HTERT RPE-1 (cell line): Measurements from ENCODE around the gene TACC2.

Source experiments
- in situ Hi-C: fragments of 300-500 bp; cut with MboI; formaldehyde crosslinking; loops from 4 replicates; pipeline ENCODE4 v1.14.3; 2020; ENCODE audit warnings: low sequenced_read_pairs

Gene TACC2

DNA sequence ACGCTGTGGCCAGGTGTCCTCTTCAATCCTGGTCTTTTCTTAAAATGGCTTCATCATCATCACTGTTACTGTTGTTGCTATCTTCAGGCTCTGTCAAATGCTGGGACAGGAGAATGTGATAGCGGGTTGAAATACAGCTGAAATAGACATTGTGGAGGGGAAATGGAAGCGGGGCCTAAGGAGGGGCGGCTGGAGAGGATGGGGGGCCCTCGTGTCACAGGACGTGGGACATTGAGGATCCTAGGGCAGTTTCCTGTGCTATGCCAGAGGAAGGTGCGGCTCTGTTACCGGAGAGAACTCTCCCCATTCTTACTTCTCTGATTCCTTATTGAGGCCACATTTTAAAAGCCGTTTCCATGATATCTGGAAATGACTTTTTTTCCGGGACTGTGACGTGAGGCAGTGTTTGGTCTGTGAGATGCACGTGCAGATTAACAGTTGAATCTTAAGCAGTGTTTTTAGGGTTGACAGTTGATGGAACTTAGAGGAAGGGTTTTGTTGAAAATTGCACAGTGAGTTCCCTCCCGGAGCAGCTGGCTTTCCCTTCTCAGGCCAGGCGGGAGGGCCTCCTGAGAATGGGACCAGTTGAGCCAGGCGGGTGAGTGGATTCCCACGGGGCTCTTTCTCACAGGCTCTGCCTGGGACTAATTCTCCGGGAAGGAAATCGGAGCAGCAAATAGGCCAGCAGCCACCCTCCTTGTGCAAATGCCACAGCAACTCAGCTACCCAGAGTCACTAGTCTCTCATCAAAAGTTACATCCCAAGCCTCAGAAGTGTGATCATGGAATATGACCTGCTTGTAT is 125.2 kb downstream of the TACC2 start:
- in situ Hi-C loops: no loop called here

GRCh38 chr10:122115874-122116273 is 126.9 kb downstream of the TACC2 start:
- in situ Hi-C loops: no loop called here

DNA sequence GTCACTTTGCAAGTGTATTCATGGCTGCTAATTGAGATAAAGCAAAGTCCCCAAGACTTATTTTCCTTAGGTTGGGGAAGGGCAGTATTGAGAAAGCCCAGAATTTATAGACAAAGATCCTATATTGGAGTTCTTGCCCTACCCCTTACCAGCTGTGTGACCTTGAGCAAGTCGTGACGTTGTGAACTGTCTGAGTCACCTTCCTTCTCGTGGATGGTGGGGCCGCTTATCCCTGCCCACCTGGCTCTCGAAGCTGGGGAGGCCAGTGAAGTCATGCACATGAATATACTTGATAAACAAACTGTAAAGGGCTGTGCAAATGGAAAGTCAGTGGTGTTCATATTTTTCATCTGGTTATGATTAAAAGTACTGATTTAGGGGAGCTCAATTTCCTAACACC is 127.4 kb downstream of the TACC2 start:
- in situ Hi-C loops: no loop called here

GRCh38 chr10:122117475-122117874 is 128.5 kb downstream of the TACC2 start:
- in situ Hi-C loops: no loop called here

DNA sequence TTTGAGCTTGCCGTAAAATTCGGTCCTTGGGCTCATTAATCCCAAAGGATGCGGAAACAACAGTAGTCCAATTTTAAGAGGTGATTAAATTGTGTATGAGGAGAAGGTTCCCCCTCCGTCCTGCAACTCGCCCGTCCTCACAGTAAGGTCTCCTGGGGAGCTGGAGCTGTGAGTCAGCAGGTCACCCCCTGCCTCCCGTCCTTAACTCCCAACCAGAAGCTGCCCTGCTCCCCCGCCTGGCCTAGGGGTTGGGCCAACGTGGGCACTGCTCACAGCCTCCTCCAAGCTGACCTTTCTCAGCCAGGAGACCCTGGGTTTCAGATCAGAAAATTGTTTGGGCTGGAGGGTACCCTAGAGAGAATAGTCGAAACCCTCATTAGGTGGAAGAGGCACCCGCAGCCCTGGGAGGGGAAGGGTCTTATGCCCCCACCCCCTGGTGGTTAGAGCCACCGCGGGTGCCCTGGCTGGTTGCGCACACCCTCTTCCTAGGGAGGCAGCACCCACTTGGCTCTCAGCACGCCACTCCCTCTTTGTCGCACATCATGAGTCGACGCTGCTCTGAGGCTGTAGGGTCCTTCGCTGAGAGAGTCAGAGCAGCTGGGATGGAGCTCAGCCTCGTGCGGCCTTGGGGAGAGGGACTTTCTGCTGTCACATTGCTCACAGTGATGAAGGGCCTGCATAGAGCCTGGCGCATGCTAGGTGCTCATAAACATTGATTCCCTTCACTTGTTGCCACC is 131.2 kb downstream of the TACC2 start:
- in situ Hi-C loops: no loop called here

DNA sequence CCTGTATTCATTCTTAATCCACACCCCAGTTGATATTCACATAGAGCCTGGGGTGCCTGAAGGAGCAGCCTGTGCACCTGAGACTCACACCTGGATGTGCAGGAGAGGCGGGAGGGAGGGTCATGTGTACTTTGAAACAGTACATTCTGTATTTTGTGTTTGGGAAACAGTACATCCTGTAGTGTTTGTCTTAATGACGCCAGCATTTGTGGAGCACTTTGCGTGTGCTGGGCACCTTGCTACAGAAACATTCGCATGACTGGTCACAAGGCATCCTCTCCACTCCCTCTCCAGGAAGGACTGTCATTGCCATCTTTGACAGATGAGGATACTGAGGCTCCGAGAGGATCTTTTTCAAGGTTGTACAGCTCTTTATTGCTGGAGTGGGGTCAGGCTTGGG is 132.1 kb downstream of the TACC2 start:
- in situ Hi-C loops: no loop called here

DNA sequence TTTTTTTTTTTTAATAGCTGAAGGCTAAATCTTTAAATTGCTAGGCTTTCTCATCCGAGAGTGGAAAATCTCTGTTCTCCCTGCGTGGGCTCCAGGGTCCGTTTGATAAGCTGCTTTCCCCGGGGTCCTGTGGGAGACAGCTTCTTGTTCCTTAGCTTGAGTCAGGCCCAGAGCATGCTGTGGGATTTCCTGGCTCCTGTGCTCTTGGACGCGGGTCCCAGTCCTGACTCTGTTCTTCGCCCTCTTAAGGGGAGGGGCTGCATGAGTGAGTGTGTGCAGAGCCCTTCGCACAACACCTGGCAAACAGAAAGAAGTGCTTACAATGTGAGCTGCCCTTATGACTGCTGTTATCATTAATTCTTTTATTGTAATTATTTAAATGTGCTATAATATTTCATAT is 133.5 kb downstream of the TACC2 start:
- in situ Hi-C loops: no loop called here

DNA sequence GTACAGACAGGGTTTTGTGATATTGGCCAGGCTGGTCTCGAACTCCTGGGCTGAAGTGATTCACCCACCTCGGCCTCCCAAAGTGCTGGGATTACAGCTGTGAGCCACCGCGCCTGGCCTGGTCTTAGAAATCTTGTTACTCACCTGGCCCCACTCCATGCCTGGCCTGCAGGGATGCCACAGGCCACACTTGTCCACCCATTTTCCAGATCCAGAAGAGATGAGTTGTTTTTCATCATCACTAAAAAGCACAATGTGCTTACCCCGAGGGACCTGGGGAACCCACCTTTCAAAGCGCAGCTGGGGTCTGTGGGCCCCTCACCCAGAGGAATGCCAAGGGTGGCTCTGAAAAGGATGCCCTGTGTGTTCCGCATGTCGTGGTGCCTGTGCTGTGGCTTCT is 134.2 kb downstream of the TACC2 start:
- in situ Hi-C loops: no loop called here

- in situ Hi-C loops: no loop called here
These were observed 135.4 kb downstream of the TACC2 start for GRCh38 chr10:122124342-122124741.

DNA sequence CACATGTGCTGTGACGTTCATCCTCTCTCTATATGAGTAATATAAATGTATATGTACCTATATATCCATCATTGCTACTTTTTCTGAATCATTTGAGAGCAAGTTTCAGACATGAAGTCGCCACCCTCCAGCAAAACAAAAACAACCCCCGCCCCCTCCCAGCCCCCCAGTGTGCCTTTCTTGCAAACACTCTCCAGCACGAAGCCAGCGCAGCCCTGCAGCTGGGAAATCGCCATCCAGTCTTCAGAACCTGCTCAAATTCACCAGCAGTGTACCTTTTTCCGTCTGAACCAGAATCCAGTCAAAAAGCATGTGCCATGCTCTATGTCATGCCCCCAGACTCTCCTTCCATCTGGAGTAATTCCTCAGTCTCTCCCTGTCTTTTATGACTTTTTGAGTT is 135.8 kb downstream of the TACC2 start:
- in situ Hi-C loops: no loop called here

DNA sequence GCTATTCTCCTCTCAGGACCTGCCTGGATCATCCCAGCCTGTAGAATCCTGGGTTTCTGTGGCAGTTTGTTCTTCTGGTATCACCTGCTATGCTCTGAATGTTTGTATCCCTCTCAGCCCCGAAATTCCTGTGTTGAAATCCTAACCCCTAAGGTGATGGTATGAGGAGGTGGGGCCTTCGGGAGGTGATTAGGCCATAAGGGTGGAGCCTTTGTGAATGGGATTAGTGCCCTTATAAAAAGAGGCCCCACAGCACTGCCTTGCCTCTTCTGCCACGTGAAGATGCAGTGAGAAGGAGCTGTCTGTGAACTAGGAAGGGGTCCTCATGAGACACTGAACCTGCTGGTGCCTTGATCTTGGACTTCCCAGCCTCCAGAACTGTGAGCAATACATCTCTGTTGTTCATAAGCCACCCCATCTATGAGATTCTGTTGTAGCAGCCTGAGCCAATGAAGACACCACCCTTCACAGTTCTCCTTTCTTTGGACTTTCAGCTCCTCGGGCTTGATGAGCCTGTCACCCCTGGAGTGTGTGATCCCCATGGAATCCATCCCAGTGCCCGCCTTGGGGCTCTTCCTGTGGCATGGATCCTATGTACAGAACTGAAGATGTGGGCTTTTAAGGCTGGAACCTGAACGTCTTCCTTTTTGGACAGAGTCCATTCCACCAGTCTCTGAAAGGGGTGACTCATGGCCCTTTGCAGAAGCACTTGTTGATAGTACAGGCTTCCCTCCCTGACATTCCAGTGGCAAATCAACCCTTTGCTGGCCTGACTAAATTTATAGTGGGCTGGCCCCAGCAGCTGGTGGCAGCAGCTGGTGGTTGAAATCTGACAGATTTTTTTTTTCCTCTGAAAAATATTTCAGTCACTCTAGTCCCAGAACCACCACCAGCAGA is 138.0 kb downstream of the TACC2 start:
- in situ Hi-C loops: no loop called here

DNA sequence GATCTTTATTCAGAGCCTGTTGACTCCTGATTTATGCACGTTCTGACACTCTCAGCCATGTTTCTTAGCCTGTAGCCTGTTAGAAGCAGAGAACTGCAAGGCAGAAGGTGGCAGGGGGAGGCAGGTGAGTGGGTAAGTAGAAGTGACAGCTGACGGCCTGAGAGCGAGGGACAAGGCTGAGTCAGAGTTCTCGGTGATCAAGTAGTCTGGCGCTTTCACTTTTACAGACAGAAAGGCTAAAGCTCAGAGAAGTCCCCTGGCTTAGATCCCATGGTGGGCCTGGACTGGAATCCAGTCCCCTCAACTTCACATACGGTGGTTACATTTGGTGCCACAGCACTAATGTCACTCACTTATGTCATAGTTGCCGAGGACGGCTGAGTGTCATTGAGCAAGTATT is 139.0 kb downstream of the TACC2 start:
- in situ Hi-C loops: no loop called here

DNA sequence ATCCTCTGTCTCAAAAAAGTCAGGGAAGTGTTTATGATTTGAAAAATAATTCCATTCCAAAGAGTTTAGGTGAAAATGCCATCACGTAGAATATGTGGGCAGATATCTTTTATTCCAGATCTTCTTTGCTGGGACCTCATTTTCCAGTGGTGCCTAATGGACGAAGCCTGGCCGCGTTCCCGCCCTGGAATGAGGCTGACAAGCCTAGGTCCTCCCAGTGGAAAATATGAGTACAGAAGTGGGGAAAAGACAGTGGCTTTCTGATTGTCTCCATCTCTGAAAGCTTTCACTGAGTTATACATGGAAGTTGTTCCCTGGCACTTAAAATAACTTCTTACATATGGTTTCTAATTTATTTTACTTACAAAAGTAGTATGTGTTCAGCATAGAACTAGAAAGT is 139.4 kb downstream of the TACC2 start:
- in situ Hi-C loops: no loop called here

DNA sequence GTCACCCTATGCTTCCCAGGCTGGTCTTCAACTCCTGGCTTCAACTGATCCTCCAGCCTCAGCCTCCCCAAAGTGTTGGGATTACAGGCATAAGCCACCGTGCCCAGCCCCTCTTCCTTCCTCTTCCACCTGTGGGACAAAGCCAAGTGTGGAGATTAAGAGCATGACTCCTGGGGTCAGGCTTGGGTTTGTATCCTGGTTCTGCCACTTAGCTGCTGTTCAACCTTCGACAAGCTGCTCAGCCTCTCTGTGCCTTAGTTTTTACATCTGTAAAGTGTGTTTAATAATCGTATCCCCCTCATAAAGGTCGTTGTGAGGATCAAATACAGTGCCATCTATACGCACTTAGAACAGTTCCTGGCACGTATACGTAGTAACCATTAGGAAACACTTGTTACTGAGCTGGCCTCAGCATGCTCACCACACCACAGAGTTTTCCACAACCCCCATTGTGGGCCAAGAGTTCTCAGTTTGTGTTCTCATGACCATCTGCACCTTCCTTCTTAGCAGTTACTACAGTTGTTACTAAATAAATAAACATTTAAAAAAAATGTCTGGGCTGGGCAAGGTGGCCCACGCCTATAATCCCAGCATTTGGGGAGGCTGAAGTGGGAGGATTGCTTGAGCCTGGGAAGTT is 141.6 kb downstream of the TACC2 start:
- in situ Hi-C loops: no loop called here

- in situ Hi-C loops: no loop called here
These were observed 143.4 kb downstream of the TACC2 start for GRCh38 chr10:122132331-122132755.

GRCh38 chr10:122132882-122133565 is 144.1 kb downstream of the TACC2 start:
- in situ Hi-C loops: no loop called here

GRCh38 chr10:122135251-122136025 is 146.5 kb downstream of the TACC2 start:
- in situ Hi-C loops: no loop called here

GRCh38 chr10:122138831-122139625 is 150.1 kb downstream of the TACC2 start:
- in situ Hi-C loops: no loop called here
